A673 (cell line): Measurements from ENCODE around the gene HIBCH.

Source experiments
- EZH2 ChIP-seq: fragments of 200-600 bp; sonication (generic); IDR thresholded peaks from 2 replicates; pipeline ENCODE4 v1.6.1; 2017; ENCODE audit warnings: borderline replicate concordance, low read depth, mild to moderate bottlenecking, mixed read lengths, antibody characterized with exemption, low read length; ENCODE audit not compliant: poor library complexity, severe bottlenecking
- TF ChIP-seq, protein P1 (sequence below): fragments of 300-800, 200-600 bp; sonication (generic); conservative IDR thresholded peaks from 2 replicates; pipeline ENCODE4 v1.5.1; 2017; ENCODE audit warnings: low read depth, mild to moderate bottlenecking, antibody characterized with exemption, low read length, moderate library complexity, mixed read lengths

DNA sequence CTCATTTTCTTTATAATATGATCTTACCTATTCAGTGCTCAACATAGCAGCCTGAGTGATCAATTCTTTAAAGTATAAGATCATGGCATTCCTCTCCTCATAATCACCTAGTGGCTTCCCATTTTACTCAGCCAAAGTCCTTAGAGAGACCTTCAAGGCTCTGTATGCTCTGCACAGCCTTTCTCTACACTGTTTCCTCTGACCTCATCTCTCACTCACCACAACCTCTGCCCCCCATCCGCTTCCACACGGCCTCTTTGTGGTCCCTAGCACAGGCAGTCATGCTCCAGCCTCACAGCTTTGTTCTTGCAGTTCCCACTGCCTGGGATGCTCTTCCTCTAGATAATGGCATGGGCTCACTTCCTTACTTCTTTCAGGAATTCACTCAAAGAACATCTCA is 109.2 kb downstream of the HIBCH start:
- TF ChIP-seq, protein P1, sequence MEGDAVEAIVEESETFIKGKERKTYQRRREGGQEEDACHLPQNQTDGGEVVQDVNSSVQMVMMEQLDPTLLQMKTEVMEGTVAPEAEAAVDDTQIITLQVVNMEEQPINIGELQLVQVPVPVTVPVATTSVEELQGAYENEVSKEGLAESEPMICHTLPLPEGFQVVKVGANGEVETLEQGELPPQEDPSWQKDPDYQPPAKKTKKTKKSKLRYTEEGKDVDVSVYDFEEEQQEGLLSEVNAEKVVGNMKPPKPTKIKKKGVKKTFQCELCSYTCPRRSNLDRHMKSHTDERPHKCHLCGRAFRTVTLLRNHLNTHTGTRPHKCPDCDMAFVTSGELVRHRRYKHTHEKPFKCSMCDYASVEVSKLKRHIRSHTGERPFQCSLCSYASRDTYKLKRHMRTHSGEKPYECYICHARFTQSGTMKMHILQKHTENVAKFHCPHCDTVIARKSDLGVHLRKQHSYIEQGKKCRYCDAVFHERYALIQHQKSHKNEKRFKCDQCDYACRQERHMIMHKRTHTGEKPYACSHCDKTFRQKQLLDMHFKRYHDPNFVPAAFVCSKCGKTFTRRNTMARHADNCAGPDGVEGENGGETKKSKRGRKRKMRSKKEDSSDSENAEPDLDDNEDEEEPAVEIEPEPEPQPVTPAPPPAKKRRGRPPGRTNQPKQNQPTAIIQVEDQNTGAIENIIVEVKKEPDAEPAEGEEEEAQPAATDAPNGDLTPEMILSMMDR: no peak
- TF ChIP-seq EZH2: no peak
